ENCODE results near the gene PRICKLE2.

Gene PRICKLE2

GRCh38 chr3:64224826-64225610 lies at the start of gene PRICKLE2:
TSS of gene PRICKLE2 (minus strand) at chr3:64225466. CDS start at chr3:64198927, 26,539 bp downstream.
- TF ChIP-seq ZFX (IDR thresholded peaks at IDR 0.05; ENCODE audit: borderline replicate concordance) = no peak
- TF ChIP-seq CTCF (IDR thresholded peaks at IDR 0.05) = no peak
- H3K27ac ChIP-seq = no peak within 1 kb of the TSS

- no peak for TF ChIP-seq ZFX (IDR thresholded peaks at IDR 0.05; ENCODE audit: borderline replicate concordance)
- no peak for TF ChIP-seq CTCF (IDR thresholded peaks at IDR 0.05)
- H3K27ac ChIP-seq = no peak overlapping the region
Measured at GRCh38 chr3:64272842-64273241, 47.6 kb upstream of the PRICKLE2 start.

GRCh38 chr3:64272271-64272670 lies 47.0 kb upstream of the PRICKLE2 start:
- no peak overlapping the region for H3K27ac ChIP-seq
- no peak for TF ChIP-seq ZFX (IDR thresholded peaks at IDR 0.05; ENCODE audit: borderline replicate concordance)
- TF ChIP-seq CTCF (IDR thresholded peaks at IDR 0.05) = no peak

GRCh38 chr3:64271631-64272030 lies 46.4 kb upstream of the PRICKLE2 start:
- TF ChIP-seq ZFX (IDR thresholded peaks at IDR 0.05; ENCODE audit: borderline replicate concordance) (no peak), CTCF (IDR thresholded peaks at IDR 0.05) (no peak)
- no peak overlapping the region for H3K27ac ChIP-seq

- H3K27ac ChIP-seq = no peak overlapping the region
- TF ChIP-seq CTCF (IDR thresholded peaks at IDR 0.05) (no peak), ZFX (IDR thresholded peaks at IDR 0.05; ENCODE audit: borderline replicate concordance) (no peak)
Measured at GRCh38 chr3:64270866-64271260, 45.6 kb upstream of the PRICKLE2 start.

- no peak overlapping the region for H3K27ac ChIP-seq
- TF ChIP-seq ZFX (IDR thresholded peaks at IDR 0.05; ENCODE audit: borderline replicate concordance) (no peak), CTCF (IDR thresholded peaks at IDR 0.05) (no peak)
Measured at GRCh38 chr3:64270142-64270865, 45.0 kb upstream of the PRICKLE2 start.

- TF ChIP-seq CTCF (IDR thresholded peaks at IDR 0.05) = no peak
- peak overlapping the region; percentile 87 for H3K27ac ChIP-seq
Measured at GRCh38 chr3:64268926-64269325, 43.7 kb upstream of the PRICKLE2 start.
